NOMO-1 (cell line): Measurements from ENCODE around the gene SPDYE2.
"Not testable (repeated sequence)": the region's sequence is repeated elsewhere in the genome, so short reads cannot be mapped to it uniquely, and the experiment has no call there.

Source experiments
- DNase-seq, 2 experiments: peaks; one replicate each; lab custom pipeline; 2025; ENCODE audit not compliant: unreplicated experiment in 2 of 2; lab: John Stamatoyannopoulos, UW

Gene SPDYE2

GRCh38 chr7:102535062-102535615 lies 15.9 kb upstream of the SPDYE2 start:
- DNase-seq: not testable (repeated sequence)

- DNase-seq: not testable (repeated sequence)
These were observed 10.4 kb upstream of the SPDYE2 start for GRCh38 chr7:102540604-102541003.

- not testable (repeated sequence) for DNase-seq
These were observed 8.9 kb upstream of the SPDYE2 start for GRCh38 chr7:102542083-102542482.

GRCh38 chr7:102542771-102543170 lies 8.3 kb upstream of the SPDYE2 start:
- not testable (repeated sequence) for DNase-seq

GRCh38 chr7:102543596-102543995 lies 7.4 kb upstream of the SPDYE2 start, which contains the start of gene UPK3BL2:
Gene UPK3BL2 (minus strand): TSS chr7:102543696. CDS start chr7:102543636, 60 bp downstream.
- DNase-seq: not testable (repeated sequence)

- DNase-seq: not testable (repeated sequence)
These were observed 6.7 kb upstream of the SPDYE2 start for GRCh38 chr7:102544372-102544771.

GRCh38 chr7:102545288-102545687 lies 5.7 kb upstream of the SPDYE2 start:
- DNase-seq: not testable (repeated sequence)

- DNase-seq: not testable (repeated sequence)
These were observed 4.7 kb upstream of the SPDYE2 start for GRCh38 chr7:102546353-102546752.

GRCh38 chr7:102568620-102569019 lies 17.6 kb downstream of the SPDYE2 start:
- not testable (repeated sequence) for DNase-seq

- DNase-seq: not testable (repeated sequence)
These were observed 21.5 kb downstream of the SPDYE2 start, which contains the start of gene POLR2J3 for GRCh38 chr7:102572261-102573239. Gene POLR2J3 (minus strand): TSS chr7:102572583. CDS start chr7:102572521, 62 bp downstream.

GRCh38 chr7:102574607-102575006 lies 23.6 kb downstream of the SPDYE2 start:
- not testable (repeated sequence) for DNase-seq

- DNase-seq: not testable (repeated sequence)
These were observed 25.3 kb downstream of the SPDYE2 start for GRCh38 chr7:102576363-102576762.

- DNase-seq: not testable (repeated sequence)
These were observed 26.6 kb downstream of the SPDYE2 start for GRCh38 chr7:102577315-102578240.

- DNase-seq: not testable (repeated sequence)
These were observed 27.5 kb downstream of the SPDYE2 start for GRCh38 chr7:102578486-102578885.

- not testable (repeated sequence) for DNase-seq
These were observed 30.7 kb downstream of the SPDYE2 start for GRCh38 chr7:102581722-102582121.

- DNase-seq: not testable (repeated sequence)
These were observed 32.5 kb downstream of the SPDYE2 start for GRCh38 chr7:102583495-102583894.

- not testable (repeated sequence) for DNase-seq
These were observed 38.8 kb downstream of the SPDYE2 start for GRCh38 chr7:102589857-102590256.

- DNase-seq: not testable (repeated sequence)
These were observed 41.5 kb downstream of the SPDYE2 start for GRCh38 chr7:102592477-102593019.

- DNase-seq: not testable (repeated sequence)
These were observed 42.8 kb downstream of the SPDYE2 start for GRCh38 chr7:102593637-102594334.
